SU-DHL-6 (cell line): Measurements from ENCODE around the gene PACS2.

Experiments
- H2AFZ ChIP-seq: fragments of 200-600 bp; sonication (generic); 2 replicates; pipeline ENCODE4 v1.6.1; 2014; ENCODE audit warnings: low read depth, mild to moderate bottlenecking, moderate library complexity, mixed read lengths, antibody characterized with exemption, low read length; ENCODE audit not compliant: severe bottlenecking
- H3F3A ChIP-seq: fragments of 200-600 bp; shearing (Covaris generic); 2 replicates; pipeline ENCODE4 v1.6.0; 2016; ENCODE audit warnings: antibody characterized with exemption, mild to moderate bottlenecking; ENCODE audit not compliant: insufficient read depth
- H3K27ac ChIP-seq: fragments of 200-600 bp; sonication (generic); 2 replicates; pipeline ENCODE4 v1.5.1; 2016; ENCODE audit warnings: low read depth, mild to moderate bottlenecking, low read length, moderate library complexity, mixed read lengths
- H3K27me3 ChIP-seq: fragments of 200-600 bp; sonication (generic), shearing (Covaris generic); 2 replicates; pipeline ENCODE4 v1.6.0; 2014; ENCODE audit warnings: mild to moderate bottlenecking, low read length
- H3K36me3 ChIP-seq: fragments of 200-600 bp; sonication (generic); 2 replicates; pipeline ENCODE4 v1.6.1; 2014; ENCODE audit warnings: mild to moderate bottlenecking, low read length, mixed read lengths
- H3K4me2 ChIP-seq: fragments of 300-600, 200-600 bp; shearing (Covaris generic), sonication (generic); 2 replicates; pipeline ENCODE4 v1.6.0; 2014; ENCODE audit warnings: low read length, low read depth, mild to moderate bottlenecking; ENCODE audit not compliant: poor library complexity, severe bottlenecking
- H3K4me3 ChIP-seq: fragments of 200-600 bp; sonication (generic); 2 replicates; pipeline ENCODE4 v1.5.1; 2014; ENCODE audit warnings: antibody characterized with exemption, low read length, mild to moderate bottlenecking, mixed read lengths; ENCODE audit not compliant: insufficient read depth, poor library complexity, severe bottlenecking
- H3K79me2 ChIP-seq: fragments of 200-600 bp; sonication (generic); 2 replicates; pipeline ENCODE4 v1.6.1; 2014; ENCODE audit warnings: mild to moderate bottlenecking, low read length, moderate library complexity; ENCODE audit not compliant: insufficient read depth
- H3K9ac ChIP-seq: fragments of 200-600 bp; sonication (generic); 2 replicates; pipeline ENCODE4 v1.7.0; 2014; ENCODE audit warnings: mild to moderate bottlenecking, low read length
- H3K9me2 ChIP-seq: fragments of 200-600 bp; sonication (generic); replicated peaks from 2 replicates; pipeline ENCODE4 v1.6.1; 2014; ENCODE audit warnings: low read length; ENCODE audit not compliant: insufficient read depth
- H3K9me3 ChIP-seq: fragments of 200-600 bp; sonication (generic); 2 replicates; pipeline ENCODE4 v1.6.1; 2014; ENCODE audit warnings: low read length, mixed read lengths; ENCODE audit not compliant: insufficient read depth
- H4K20me1 ChIP-seq: fragments of 200-600 bp; sonication (generic); 2 replicates; pipeline ENCODE4 v1.6.1; 2014; ENCODE audit warnings: low read depth, mild to moderate bottlenecking, antibody characterized with exemption, low read length, moderate library complexity, mixed read lengths
- CTCF ChIP-seq: fragments of 200-600 bp; sonication (generic); IDR thresholded peaks from one replicate; pipeline ENCODE4 v1.5.1; 2017; ENCODE audit warnings: antibody characterized with exemption, mild to moderate bottlenecking, low read length, moderate library complexity; ENCODE audit not compliant: insufficient read depth, poor library complexity, severe bottlenecking
- EZH2phosphoT487 ChIP-seq: fragments of 200-600 bp; sonication (generic), shearing (Covaris generic); conservative IDR thresholded peaks from 2 replicates; pipeline ENCODE4 v1.6.1; 2018; ENCODE audit warnings: mild to moderate bottlenecking, antibody characterized with exemption, low read length, moderate library complexity, mixed read lengths

The PACS2 gene

GRCh38 chr14:105440554-105440900, 126.0 kb downstream of the PACS2 start:
- H3K9me2 ChIP-seq: no peaks in the 10 kb centered on the region
- no peak overlapping the region for H3K4me3 ChIP-seq
- H4K20me1 ChIP-seq: peaks cover 3% of the 10 kb centered on the region; the same call in 1 of the 2 replicates
- no peak overlapping the region for H3K4me2 ChIP-seq
- no peak overlapping the region for H3K27ac ChIP-seq
- no peak overlapping the region for H2AFZ ChIP-seq
- H3K79me2 ChIP-seq: peaks cover 50% of the 10 kb centered on the region
- peaks cover 8% of the 10 kb centered on the region; the same call in 1 of the 2 replicates for H3K9me3 ChIP-seq
- H3K9ac ChIP-seq: no peak overlapping the region
- H3K27me3 ChIP-seq: no peaks in the 10 kb centered on the region
- H3K36me3 ChIP-seq: peaks cover 3% of the 10 kb centered on the region; the same call in 1 of the 2 replicates
- no peak for TF ChIP-seq EZH2phosphoT487
- TF ChIP-seq CTCF: no peak
- peaks cover 10% of the 10 kb centered on the region for H3F3A ChIP-seq

GRCh38 chr14:105440992-105441391, 126.4 kb downstream of the PACS2 start:
- peaks cover 7% of the 10 kb centered on the region; the same call in 1 of the 2 replicates for H3F3A ChIP-seq
- H3K4me3 ChIP-seq: no peak overlapping the region
- no peaks in the 10 kb centered on the region for H3K36me3 ChIP-seq
- H3K4me2 ChIP-seq: no peak overlapping the region
- H3K27me3 ChIP-seq: no peaks in the 10 kb centered on the region
- H3K79me2 ChIP-seq: peaks cover 46% of the 10 kb centered on the region
- no peaks in the 10 kb centered on the region for H3K9me2 ChIP-seq
- peaks cover 3% of the 10 kb centered on the region; the same call in 1 of the 2 replicates for H4K20me1 ChIP-seq
- no peak for TF ChIP-seq EZH2phosphoT487
- TF ChIP-seq CTCF: no peak
- H3K27ac ChIP-seq: no peak overlapping the region
- H3K9ac ChIP-seq: no peak overlapping the region
- H2AFZ ChIP-seq: no peak overlapping the region
- H3K9me3 ChIP-seq: peaks cover 5% of the 10 kb centered on the region; the same call in 1 of the 2 replicates

DNA sequence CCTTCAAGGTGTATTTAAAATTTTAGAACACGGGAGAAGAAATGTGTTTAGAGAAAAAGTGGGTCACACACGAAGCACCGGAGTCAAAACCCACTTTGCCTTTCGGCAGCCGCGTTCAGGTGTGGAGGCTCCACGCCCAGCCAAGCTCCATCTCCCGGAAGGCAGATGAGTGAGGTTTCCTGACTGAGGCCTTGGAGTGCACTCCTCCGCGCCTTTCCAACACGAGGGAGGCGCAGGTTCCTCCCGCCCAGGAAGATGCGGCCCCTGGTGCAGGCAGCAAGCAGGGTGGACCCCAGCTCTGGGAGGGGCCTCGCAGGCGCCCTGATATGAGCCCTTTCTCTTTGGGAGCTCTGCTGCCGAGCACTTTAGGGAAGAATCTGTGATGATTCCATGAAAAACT, 127.6 kb downstream of the PACS2 start:
- no peak for TF ChIP-seq CTCF
- TF ChIP-seq EZH2phosphoT487: no peak
- Histone ChIP-seq H3K27me3 (no peaks in the 10 kb centered on the region), H3K9me2 (no peaks in the 10 kb centered on the region), H3F3A (no peaks in the 10 kb centered on the region), H3K4me2 (no peak overlapping the region), H2AFZ (no peak overlapping the region), H3K9me3 (peaks cover under 1% of the 10 kb centered on the region; the same call in 1 of the 2 replicates), H4K20me1 (peaks cover 3% of the 10 kb centered on the region; the same call in 1 of the 2 replicates), H3K4me3 (no peak overlapping the region), H3K79me2 (peaks cover 34% of the 10 kb centered on the region), H3K27ac (no peak overlapping the region), H3K9ac (no peak overlapping the region), H3K36me3 (no peaks in the 10 kb centered on the region)
